ENCODE results near the gene DHRS4L2.
"Not testable (repeated sequence)": the region's sequence is repeated elsewhere in the genome, so short reads cannot be mapped to it uniquely, and the experiment has no call there.

DNA sequence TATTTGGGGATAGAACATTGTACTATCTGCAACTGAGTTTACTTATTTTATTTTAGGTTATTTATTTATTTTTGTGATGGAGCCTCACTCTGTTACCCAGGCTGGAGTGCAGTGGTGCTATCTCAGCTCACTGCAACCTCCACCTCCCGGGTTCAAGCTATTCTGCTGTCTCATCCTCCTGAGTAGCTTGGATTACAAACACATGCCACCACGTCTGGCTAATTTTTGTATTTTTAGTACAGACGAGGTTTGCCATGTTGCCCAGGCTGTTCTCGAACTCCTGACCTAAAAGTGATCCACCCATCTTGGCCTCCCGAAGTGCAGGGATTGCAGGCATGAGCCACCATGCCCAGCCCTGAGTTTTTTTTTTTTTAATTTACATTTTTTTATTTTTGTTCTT lies 10.9 kb downstream of the DHRS4L2 start:
- TF ChIP-seq, protein P1, sequence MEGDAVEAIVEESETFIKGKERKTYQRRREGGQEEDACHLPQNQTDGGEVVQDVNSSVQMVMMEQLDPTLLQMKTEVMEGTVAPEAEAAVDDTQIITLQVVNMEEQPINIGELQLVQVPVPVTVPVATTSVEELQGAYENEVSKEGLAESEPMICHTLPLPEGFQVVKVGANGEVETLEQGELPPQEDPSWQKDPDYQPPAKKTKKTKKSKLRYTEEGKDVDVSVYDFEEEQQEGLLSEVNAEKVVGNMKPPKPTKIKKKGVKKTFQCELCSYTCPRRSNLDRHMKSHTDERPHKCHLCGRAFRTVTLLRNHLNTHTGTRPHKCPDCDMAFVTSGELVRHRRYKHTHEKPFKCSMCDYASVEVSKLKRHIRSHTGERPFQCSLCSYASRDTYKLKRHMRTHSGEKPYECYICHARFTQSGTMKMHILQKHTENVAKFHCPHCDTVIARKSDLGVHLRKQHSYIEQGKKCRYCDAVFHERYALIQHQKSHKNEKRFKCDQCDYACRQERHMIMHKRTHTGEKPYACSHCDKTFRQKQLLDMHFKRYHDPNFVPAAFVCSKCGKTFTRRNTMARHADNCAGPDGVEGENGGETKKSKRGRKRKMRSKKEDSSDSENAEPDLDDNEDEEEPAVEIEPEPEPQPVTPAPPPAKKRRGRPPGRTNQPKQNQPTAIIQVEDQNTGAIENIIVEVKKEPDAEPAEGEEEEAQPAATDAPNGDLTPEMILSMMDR (IDR thresholded peaks at IDR 0.05 in 8 of 11, conservative IDR thresholded peaks at IDR 0.05 in 3 of 11), result not testable (repeated sequence)
- not testable (repeated sequence) for TF ChIP-seq POLR2A, POLR2AphosphoS5 (IDR thresholded peaks at IDR 0.05)
